Cardiac fibroblast (primary cell): ENCODE measurements around the gene C2CD5.
"Not testable (repeated sequence)": the region's sequence is repeated elsewhere in the genome, so short reads cannot be mapped to it uniquely, and the experiment has no call there.

Experiments used
- DNase-seq, 2 donors: peaks; one replicate each; pipeline versions ENCODE4 v3.0.0 to v3.0.0-alpha.2; 2010; ENCODE audit warnings: low read depth in 2 of 2
- H3K4me3 ChIP-seq, 2 donors: replicated peaks in 1 of 2; 1 replicate in 1 of 2; 2 replicates in 1 of 2; pipeline ENCODE4 v1.5.1; 2011; ENCODE audit warnings: low read depth in 2 of 2, low read length in 2 of 2, mild to moderate bottlenecking in 2 of 2, moderate library complexity in 1 of 2
- CTCF ChIP-seq: IDR thresholded peaks from one replicate; pipeline ENCODE4 v1.5.1; 2011; ENCODE audit warnings: low read depth, mild to moderate bottlenecking, low read length, inconsistent platforms

Gene C2CD5

GRCh38 chr12:22505826-22506225 lies 38.5 kb downstream of the C2CD5 start:
- TF ChIP-seq CTCF: no peak
- H3K4me3 ChIP-seq: no peak overlapping the region
- DNase-seq: no peak

GRCh38 chr12:22500100-22500499 lies 44.2 kb downstream of the C2CD5 start:
- H3K4me3 ChIP-seq: no peak overlapping the region
- DNase-seq: peak in 1 of 2 donors; percentile 9
- TF ChIP-seq CTCF: no peak

GRCh38 chr12:22499445-22499844 lies 44.9 kb downstream of the C2CD5 start:
- TF ChIP-seq CTCF: no peak
- no peak overlapping the region for H3K4me3 ChIP-seq
- DNase-seq: no peak

GRCh38 chr12:22494319-22494718 lies 50.0 kb downstream of the C2CD5 start:
- no peak overlapping the region for H3K4me3 ChIP-seq
- DNase-seq: peak in 1 of 2 donors; percentile 7
- no peak for TF ChIP-seq CTCF

- no peak for DNase-seq
- H3K4me3 ChIP-seq: no peak overlapping the region
- no peak for TF ChIP-seq CTCF
Measured at GRCh38 chr12:22491034-22491433, 53.3 kb downstream of the C2CD5 start.

GRCh38 chr12:22488478-22488877 lies 55.9 kb downstream of the C2CD5 start:
- DNase-seq: no peak
- H3K4me3 ChIP-seq: no peak overlapping the region
- no peak for TF ChIP-seq CTCF

GRCh38 chr12:22487683-22488082 lies 56.7 kb downstream of the C2CD5 start:
- not testable (repeated sequence) for H3K4me3 ChIP-seq, DNase-seq
